ENCODE data around the gene C22orf15.

The C22orf15 gene

DNA sequence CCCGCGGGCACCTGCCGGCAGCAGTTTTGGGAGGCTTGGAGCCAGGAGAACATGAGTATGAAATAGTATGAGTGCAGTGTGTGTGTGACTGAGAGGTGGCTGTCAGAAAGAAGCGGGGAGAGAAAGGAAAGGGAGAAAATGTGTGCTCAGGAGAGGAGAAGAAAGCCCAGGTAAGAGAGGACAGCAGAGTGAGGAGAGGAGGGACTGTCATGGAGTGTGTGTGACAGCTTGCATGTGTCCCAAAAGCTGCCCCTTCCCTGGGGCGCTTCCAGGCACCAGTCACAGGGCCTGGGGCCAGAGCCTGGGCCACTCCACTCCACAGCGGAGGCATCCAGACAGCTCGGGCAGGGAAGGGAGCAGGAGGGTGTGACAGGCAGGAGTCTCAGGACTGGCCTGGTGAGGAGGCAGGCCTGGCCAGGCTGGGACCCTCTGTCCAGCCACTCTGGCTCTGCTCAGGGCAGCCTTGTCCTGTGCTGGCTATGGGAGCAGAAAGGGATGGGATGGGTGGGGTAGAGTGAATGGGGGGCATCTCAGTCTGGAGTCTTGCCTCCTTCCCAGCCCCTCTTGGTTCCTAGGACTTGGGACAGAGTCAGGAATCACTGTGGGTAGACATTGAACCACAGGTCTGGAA, 10.8 kb downstream of the C22orf15 start:
- no peak for DNase-seq

DNA sequence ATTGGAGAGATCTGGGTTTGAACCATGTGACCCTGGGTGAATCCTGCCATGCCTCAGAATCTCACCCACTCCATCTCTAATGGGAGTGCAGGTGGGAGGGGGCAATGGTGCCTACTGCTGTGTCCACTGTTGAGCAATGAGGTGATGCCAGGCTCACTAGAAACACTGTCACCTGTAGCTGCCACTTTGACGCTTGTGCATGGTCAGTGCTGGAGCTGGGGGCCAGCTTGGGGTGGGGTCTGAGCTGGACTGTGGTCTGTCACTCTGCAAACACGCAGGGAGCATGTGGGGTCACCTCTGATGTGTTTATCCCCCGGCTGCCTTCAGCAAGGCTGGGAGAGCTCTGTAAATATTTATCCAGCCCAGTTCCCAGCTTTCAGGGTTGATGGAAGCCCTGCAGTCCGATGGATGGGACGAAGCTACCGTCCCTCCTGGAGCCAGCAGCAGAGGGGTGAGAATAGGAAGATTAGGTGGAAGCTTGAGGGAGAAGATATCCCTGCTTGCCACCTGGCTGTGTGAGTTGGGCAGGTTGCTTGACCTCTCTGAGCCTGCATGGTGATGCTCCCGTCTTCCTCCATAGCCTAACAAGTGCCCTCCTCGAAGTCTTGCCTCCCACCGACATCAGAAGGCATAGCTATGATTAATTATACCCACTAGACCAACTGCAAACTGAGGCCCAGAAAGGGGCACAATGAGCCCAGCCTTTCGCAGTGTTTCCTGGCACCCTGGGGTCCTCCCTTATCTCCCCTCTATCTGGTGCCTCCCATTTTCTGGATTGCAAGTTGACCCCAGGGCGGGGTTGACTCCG, 11.5 kb downstream of the C22orf15 start:
- DNase-seq = no peak

DNA sequence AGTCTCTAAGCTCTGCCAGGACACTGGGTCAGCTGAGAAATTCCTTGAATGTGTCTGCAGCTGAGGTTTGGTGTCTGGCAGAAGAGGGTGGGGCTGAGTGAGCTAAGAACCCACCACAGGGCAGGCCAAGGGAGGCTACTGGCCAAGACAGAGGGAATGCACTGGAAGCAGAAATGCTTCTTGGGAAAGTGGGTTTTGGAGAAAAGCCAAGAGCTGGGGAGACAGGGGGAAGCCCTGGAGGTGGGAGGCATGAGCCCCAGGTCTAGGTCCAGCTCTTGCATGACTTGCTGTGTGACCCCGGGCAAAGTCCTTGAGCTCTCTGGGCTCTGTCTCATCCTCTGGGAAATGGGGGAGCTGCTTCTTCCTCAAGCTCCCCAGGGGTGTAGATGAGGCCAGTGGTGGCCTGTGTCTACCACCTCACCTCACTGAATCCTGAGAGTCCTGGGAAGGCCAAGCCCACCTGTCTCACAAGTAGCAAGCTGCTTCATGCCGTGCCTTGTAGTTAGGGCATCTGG, 12.2 kb downstream of the C22orf15 start:
- no peak for DNase-seq

DNA sequence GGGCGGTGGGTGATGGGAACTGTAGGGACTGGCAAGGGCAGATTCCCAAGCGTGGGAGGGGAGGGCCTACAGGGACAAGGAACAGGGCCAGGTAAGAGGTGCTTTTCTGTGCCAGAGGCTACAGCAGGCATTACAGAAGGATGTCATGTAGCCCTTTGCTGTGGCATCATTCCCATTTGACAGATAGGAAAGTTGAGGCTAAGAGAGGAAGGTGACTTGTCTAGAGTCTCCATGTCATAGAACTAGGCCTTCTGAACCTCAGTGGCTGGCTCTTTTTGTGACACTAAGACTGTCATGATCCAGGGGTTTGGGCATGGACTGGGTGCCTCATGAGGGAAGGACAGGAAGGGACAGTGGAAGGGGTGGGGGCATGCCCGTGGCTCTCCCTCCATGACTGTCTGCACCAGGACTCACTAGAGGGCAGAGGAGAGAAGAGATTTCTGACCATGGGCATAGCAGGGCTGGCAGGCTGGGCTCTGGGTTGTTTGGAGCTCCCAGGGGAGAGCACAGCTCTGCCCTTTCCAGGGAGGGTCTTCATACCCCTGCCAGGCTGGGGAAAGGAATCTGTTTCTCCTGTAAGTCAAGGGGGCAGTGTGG, 13.1 kb downstream of the C22orf15 start:
- DNase-seq = no peak

DNA sequence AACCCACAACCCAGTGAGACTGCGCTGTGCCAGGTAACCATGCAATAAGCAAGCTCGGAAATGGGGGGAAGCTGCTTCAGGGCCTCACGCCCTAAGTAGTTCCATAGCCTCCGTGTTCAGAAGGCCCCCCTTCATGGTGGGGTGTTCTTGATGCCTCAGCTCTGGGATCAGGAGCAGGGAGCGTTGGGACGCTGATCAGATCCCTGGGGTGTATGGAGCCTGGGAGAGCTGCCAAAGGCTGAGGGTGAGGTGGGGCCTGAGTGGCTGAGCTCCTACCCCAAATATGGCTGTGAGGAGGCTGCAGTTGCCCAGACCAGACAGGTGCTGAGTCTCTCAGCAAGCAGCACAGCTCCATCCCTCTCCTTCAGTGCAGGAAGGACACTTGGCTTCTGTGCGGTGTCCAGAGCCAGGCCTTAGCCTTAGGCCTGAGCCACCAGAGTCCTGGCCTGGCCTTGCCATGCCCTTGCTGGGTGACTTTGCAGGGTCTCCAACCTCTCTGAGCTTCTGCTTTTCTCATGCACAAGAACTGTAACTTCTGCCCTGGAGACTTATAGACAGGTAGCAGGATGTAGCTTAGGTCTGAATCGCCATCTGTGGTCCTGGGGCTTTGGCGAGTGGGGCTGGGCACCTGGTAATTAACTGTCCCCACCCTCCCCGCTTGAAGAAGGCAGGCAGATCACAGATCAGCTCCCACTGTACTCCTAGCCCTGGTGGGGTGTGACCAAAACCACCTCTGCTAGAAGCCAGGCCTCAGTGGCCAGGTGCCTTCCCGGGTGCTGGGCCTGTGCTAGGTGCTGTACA, 15.2 kb downstream of the C22orf15 start:
- DNase-seq = no peak

DNA sequence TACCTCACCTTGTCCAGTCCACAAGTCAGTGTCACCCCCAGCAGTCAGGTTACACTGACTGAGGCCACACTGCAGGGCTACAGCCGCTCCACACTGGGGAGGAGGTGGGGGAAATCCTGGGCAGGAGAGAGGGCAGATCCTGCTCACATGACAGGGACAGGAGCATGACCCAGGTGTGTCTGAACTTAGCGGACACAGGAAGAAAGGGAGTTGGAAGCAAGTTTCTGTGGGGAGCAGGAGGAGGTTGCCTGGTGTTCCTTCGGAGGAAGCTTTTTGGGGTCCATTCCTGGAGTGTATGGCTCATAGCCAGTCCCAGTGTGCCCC, 15.7 kb downstream of the C22orf15 start:
- DNase-seq = no peak

DNA sequence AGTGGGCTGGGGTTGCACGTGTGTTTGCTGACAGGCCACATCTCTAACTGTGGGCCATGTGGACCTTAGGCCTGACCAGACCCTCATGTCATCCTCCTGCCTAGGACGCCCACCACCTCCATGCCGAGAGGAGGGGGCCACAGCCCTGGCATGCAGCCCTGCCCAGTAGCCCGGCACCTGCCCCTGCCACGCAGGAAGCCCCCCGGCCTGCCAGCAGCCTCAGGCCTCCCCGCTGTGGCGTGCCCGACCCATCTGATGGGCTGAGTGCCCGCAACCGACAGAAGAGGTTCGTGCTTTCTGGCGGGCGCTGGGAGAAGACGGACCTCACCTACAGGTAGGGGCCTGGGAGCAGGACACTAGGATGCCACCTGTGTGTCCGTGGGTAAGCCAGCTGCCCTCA, 16.3 kb downstream of the C22orf15 start:
- DNase-seq = no peak

DNA sequence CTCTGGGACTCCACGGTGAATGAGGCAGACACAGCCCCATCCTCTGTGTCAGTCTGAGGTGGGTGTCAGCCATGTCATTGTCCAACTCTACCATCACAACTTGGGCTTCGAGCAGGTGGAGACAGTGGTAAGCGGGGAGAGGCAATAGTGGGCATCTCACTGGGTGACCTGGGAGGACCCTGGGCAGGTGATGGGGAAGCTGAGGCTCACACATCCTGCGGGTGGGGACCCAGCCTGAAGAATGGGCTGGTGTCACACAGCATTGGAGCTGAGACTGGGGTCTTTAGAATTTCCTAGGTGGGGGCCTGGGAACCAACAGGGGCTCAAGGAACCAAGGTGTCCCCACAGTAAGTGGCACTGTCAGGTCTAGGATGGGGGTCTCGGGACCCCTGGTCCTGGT, 16.9 kb downstream of the C22orf15 start:
- no peak for DNase-seq

DNA sequence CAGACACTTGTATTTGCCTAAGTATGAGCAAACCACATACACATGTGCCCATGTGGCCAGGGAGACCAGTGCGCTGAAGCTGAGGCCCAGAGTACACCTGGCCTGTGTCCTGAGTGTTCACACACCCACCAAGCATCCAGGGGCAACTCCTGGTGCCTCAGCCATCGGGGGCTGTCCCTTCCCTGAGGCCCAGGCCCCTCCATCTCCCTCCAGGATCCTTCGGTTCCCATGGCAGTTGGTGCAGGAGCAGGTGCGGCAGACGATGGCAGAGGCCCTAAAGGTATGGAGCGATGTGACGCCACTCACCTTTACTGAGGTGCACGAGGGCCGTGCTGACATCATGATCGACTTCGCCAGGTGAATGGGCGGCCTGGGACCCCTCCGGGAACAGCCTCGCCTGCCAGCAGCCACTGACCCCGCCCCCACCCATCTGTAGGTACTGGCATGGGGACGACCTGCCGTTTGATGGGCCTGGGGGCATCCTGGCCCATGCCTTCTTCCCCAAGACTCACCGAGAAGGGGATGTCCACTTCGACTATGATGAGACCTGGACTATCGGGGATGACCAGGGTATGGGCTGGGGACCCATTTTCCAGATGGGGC, 17.5 kb downstream of the C22orf15 start:
- no peak for DNase-seq

DNA sequence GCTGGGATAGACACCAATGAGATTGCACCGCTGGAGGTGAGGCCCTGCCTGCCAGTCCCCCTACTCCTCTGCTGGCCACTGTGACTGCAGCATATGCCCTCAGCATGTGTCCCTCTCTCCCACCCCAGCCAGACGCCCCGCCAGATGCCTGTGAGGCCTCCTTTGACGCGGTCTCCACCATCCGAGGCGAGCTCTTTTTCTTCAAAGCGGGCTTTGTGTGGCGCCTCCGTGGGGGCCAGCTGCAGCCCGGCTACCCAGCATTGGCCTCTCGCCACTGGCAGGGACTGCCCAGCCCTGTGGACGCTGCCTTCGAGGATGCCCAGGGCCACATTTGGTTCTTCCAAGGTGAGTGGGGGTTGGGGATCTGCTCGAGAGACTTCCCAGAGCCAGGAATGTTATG, 18.3 kb downstream of the C22orf15 start:
- no peak for DNase-seq

DNA sequence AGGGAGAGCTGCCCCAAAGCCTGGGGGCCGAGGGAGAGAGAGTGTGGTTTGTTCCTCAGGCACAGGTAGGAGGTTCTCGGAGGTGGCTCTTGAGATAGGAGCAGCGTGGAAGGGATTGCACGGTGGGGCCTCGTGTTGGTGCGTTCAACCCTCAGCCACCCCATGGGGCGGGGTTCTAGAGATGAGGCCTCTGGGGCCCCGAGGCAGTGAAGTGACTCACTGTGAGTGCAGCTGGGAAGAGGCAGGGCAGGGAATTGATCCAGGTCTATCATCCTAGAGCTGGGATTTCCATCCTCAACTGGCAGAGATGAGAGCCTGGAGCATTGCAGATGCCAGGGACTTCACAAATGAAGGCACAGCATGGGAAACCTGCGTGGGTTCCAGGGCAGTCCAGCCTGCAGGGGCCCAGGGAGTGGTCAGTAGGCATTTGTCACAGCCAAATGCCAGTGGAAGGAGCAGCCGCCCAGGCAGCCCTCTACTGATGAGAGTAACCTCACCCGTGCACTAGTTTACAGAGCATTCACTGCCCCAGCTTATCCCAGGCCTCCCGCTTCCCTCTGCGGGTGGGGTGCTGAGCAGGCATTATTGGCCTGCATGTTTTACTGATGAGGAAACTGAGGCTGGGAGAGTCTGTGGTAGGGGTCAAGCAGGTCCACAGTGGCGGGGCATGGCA, 18.9 kb downstream of the C22orf15 start:
- DNase-seq = no peak

DNA sequence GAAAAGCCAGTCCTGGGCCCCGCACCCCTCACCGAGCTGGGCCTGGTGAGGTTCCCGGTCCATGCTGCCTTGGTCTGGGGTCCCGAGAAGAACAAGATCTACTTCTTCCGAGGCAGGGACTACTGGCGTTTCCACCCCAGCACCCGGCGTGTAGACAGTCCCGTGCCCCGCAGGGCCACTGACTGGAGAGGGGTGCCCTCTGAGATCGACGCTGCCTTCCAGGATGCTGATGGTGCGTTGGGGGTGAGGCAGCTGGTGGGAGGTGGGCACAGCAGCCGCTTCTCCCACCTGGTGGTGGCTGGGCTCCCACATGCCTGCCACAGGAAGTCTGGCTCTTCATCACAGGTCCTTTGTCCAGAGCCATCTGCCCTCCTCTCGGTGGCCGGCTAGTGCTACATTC, 19.5 kb downstream of the C22orf15 start:
- DNase-seq = no peak

DNA sequence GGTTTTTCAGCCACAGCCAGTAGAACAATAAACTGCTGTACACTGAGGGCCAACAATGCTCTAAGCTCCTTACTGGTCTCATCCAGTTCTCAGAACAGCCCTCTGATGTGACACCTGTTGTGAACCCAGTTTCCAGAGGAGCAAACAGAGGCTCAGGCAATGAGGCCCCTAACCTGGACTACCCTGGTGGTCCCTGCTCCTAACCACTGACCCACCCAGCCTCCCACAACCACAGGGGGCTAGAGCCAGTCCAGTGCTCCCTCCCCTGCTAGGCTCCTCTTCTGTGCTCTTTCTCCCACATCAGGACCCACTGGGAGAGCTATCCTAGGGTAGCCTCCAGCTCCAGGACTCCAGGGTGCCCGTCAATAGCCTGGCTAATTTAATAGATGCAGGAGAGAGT, 19.9 kb downstream of the C22orf15 start:
- DNase-seq = no peak

DNA sequence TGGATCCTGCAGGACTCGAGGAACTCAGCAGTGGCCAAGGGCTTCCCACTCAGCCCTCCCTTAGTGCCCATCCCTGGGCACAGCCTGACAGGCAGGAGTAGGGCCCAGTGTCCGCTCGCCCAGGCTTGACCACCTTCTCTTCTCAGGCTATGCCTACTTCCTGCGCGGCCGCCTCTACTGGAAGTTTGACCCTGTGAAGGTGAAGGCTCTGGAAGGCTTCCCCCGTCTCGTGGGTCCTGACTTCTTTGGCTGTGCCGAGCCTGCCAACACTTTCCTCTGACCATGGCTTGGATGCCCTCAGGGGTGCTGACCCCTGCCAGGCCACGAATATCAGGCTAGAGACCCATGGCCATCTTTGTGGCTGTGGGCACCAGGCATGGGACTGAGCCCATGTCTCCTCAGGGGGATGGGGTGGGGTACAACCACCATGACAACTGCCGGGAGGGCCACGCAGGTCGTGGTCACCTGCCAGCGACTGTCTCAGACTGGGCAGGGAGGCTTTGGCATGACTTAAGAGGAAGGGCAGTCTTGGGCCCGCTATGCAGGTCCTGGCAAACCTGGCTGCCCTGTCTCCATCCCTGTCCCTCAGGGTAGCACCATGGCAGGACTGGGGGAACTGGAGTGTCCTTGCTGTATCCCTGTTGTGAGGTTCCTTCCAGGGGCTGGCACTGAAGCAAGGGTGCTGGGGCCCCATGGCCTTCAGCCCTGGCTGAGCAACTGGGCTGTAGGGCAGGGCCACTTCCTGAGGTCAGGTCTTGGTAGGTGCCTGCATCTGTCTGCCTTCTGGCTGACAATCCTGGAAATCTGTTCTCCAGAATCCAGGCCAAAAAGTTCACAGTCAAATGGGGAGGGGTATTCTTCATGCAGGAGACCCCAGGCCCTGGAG, 20.7 kb downstream of the C22orf15 start:
- no peak for DNase-seq

DNA sequence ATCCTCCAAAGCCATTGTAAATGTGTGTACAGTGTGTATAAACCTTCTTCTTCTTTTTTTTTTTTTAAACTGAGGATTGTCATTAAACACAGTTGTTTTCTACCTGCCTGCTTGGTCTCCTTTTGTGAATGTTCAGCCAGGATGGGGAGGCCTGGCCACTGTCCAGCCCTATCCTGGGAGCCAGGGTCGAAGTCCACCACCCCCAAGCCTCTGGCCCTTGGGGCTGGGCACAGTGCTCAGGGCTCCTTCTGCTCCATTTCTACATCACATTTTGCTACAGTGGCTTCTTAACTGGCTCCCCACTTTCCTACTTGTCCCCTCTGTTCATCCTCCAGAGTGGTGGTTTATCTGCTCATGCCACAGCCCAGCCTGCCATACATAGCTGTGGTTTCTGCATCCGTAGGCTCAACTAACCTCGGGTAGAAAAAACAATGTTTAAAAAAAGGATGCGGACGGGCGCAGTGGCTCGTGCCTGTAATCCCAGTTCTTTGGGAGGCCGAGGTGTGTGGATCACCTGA, 21.5 kb downstream of the C22orf15 start:
- DNase-seq = peak; percentile 51

DNA sequence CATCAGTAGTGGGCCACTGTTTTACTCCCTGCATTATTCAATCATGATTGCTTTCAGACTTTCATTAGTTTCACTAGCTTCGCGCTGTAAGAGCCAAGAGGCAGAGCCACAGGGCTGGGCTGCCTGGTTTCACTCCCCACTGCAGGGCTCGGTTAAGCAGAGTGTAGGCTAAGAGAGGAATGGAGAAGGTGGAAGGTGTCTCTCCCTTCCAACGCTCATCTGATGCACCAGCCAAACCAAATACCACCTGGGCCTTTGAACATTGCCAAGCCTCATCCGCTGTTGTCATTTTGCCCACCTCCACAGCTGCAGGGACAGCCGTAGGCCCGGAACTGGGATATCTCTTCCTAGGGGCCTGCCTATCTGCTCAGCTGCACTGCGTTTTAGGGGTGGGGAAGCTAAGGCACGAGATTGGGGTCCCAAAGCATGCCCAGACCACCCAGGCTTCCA, 23.5 kb downstream of the C22orf15 start:
- DNase-seq = no peak

DNA sequence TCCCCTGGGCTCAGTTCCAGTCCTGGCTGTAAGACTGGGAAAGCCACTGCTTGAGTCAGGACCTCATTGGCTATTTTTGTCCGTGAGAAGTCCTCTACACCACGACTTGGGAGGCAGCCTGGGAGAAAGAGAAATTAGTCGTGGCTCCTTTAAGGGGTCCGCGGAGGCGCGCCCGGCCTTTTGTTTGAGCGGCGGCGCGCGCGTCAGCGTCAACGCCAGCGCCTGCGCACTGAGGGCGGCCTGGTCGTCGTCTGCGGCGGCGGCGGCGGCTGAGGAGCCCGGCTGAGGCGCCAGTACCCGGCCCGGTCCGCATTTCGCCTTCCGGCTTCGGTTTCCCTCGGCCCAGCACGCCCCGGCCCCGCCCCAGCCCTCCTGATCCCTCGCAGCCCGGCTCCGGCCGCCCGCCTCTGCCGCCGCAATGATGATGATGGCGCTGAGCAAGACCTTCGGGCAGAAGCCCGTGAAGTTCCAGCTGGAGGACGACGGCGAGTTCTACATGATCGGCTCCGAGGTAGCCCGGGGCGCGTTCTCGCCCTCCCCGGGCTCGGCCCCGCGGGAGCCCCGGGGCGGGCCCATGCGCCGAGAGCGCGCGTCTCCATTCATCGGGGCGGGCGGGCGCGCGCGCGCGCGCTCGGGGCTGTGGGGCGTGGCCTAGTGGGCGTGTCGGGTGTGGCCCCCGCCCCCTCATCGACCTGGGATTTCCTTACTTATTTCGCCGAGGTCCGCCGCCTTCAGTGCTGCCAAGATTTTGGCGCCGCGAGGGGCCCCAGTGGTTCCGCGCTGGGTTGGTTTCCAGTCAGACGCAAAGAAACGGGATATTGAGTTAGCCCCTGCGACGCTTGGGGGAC, 24.2 kb downstream of the C22orf15 start, which contains the start of gene SMARCB1:
SMARCB1 (plus strand) TSS at position 215 of the 848 bp plus-strand sequence; CDS start at position 419, 204 bp downstream.
- DNase-seq = peak; percentile 89

DNA sequence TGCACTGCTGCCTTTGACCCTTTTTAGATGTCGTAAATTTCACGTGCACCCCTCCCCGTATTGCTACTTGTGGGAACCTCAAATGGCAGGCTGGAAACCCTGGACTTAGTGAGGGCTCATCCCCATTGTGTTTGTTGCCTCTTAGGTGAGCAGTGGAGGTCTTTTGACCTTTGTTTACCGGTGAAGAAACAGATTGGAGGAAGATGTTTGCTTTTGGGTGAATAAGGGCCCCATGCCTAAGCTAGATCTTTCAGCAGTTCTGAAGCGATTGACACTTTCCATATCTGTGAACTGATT, 24.8 kb downstream of the C22orf15 start:
- DNase-seq = no peak

DNA sequence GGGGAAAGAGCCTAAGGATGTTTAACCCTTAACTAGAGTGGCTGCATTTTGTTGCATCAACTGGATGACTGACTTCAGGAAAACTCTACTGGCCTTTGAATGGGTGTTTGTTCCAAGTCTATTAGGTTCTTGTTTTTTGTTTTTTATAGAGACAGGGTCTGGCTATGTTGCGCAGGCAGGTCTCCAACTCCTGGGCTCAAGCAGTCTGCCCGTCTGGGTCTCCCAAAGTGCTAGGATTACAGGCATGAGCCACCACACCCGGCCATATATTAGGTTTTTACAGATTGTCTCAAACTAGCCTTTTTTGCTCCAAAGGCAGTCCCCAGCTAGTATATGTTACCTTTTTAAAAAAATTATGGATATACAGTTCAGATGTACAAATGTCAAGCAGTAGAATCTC, 25.1 kb downstream of the C22orf15 start:
- no peak for DNase-seq

DNA sequence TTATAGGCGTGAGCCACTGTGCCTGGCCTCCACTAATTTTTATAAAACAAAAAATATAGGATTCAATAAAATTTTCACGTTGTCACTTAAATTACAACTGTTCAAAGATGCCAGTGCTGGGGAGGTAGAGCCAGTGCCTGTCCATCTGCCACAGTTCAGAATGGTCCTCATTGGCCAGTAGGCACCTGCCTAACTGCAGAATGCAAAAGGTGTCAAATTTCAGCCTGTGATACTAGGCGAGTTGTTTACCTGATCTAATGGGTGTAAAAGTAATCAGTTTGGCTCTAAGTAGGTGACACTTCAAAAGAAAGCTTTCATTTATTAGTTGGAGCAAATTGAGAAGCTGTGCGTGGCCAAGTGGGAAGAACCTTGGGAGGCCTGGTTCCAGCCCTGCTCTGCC, 26.3 kb downstream of the C22orf15 start:
- DNase-seq = no peak
